Dedifferentiated amniotic fluid mesenchymal stem cell (primary cell): ENCODE data around the gene KRT20.

Experiments
- DNase-seq: peaks from one replicate; pipeline ENCODE4 v3.0.0-alpha.2; 2016; ENCODE audit errors: extremely low spot score

The KRT20 gene

GRCh38 chr17:40852364-40852763 is 32.7 kb downstream of the KRT20 start:
- no peak for DNase-seq

- no peak for DNase-seq
These were observed 34.6 kb downstream of the KRT20 start for GRCh38 chr17:40850293-40850972.

GRCh38 chr17:40849723-40850122 is 35.3 kb downstream of the KRT20 start:
- no peak for DNase-seq

- no peak for DNase-seq
These were observed 36.3 kb downstream of the KRT20 start for GRCh38 chr17:40848583-40849235.

- DNase-seq: no peak
These were observed 38.4 kb downstream of the KRT20 start for GRCh38 chr17:40846515-40847144.

GRCh38 chr17:40844671-40845107 is 40.4 kb downstream of the KRT20 start:
- no peak for DNase-seq

- no peak for DNase-seq
These were observed 41.8 kb downstream of the KRT20 start for GRCh38 chr17:40843242-40843641.

- peak; percentile 26 for DNase-seq
These were observed 43.8 kb downstream of the KRT20 start for GRCh38 chr17:40841246-40841645.

- DNase-seq: no peak
These were observed 45.8 kb downstream of the KRT20 start for GRCh38 chr17:40839194-40839593.

- no peak for DNase-seq
These were observed 49.0 kb downstream of the KRT20 start for GRCh38 chr17:40836020-40836419.

- DNase-seq: no peak
These were observed 51.2 kb downstream of the KRT20 start for GRCh38 chr17:40833882-40834281.

GRCh38 chr17:40832840-40833239 is 52.2 kb downstream of the KRT20 start:
- no peak for DNase-seq

GRCh38 chr17:40830085-40830776 is 54.8 kb downstream of the KRT20 start:
- no peak for DNase-seq

- DNase-seq: no peak
These were observed 56.5 kb downstream of the KRT20 start for GRCh38 chr17:40828454-40829044.

GRCh38 chr17:40827746-40828453 is 57.1 kb downstream of the KRT20 start:
- DNase-seq: no peak
